Glomerular visceral epithelial cell (primary cell): Measurements from ENCODE around the gene KLHL6.
"Not testable (repeated sequence)": the region's sequence is repeated elsewhere in the genome, so short reads cannot be mapped to it uniquely, and the experiment has no call there.

Experiments used
- DNase-seq: peaks from one replicate; pipeline ENCODE4 v3.0.0-alpha.2; 2016; ENCODE audit errors: extremely low spot score

KLHL6 gene

DNA sequence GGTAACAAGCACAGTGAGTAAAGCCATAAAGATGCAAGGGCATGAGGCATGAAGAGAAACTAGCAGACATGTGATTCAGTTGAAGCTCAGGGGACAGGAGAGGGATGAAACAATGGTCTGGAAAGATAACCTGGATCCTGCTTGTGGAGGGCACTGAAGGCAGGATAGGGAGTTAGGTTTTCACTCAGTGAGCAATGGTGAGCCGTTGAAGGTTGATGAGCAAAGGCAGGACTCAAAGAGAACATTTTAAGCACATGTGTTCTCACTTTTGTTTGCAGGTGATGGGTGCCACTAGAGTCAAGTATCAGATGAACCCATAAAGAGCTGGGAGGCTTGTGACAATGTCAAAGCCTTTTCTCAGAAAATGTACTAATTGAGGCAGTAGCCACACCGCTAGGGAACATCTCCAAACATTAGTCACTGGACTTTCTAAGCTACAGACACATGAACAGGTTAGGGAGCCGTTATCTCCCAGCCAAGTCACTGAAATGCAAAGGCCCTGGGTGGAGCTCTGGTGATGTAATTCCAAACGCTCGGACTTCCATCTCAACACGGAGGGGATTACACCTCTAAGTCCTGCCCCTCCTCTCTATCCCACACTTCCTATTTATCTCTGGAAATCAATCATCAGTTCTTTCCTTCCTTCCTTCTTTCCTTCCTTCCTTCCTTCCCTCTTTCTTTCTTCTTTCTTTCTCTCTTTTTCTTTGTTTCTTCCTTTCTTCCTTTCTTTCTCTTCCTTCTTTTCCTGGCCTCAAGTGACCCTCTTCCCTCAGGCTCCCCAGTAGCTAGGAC lies 22.7 kb downstream of the KLHL6 start:
- DNase-seq, result no peak

GRCh38 chr3:183529717-183530116 lies 25.8 kb downstream of the KLHL6 start:
- no peak for DNase-seq

- no peak for DNase-seq
Observed at GRCh38 chr3:183529185-183529584, 26.3 kb downstream of the KLHL6 start.

- not testable (repeated sequence) for DNase-seq
Observed at GRCh38 chr3:183528758-183529157, 26.7 kb downstream of the KLHL6 start.

GRCh38 chr3:183527428-183528379 lies 27.8 kb downstream of the KLHL6 start:
- DNase-seq, result no peak

GRCh38 chr3:183526838-183527427 lies 28.6 kb downstream of the KLHL6 start:
- DNase-seq, result no peak

DNA sequence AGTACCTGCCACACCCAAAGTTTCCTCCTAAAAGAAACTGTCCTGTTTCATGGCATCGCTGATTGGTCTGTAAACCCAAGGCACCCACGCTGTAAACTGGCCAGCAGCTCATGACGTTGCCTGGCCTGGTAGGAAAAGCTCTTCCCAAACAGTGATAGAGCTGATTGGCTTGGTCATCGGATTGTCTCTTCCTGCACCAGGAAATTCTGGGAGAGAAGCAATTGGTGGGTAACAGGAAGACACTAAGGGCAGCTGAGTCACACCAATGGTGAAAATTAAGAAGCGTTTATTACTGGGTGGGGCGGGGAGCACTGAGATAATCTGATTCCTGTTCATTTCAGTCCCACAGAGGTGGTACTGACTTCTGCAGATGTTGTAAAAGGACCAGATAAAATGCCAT lies 31.0 kb downstream of the KLHL6 start:
- no peak for DNase-seq

DNA sequence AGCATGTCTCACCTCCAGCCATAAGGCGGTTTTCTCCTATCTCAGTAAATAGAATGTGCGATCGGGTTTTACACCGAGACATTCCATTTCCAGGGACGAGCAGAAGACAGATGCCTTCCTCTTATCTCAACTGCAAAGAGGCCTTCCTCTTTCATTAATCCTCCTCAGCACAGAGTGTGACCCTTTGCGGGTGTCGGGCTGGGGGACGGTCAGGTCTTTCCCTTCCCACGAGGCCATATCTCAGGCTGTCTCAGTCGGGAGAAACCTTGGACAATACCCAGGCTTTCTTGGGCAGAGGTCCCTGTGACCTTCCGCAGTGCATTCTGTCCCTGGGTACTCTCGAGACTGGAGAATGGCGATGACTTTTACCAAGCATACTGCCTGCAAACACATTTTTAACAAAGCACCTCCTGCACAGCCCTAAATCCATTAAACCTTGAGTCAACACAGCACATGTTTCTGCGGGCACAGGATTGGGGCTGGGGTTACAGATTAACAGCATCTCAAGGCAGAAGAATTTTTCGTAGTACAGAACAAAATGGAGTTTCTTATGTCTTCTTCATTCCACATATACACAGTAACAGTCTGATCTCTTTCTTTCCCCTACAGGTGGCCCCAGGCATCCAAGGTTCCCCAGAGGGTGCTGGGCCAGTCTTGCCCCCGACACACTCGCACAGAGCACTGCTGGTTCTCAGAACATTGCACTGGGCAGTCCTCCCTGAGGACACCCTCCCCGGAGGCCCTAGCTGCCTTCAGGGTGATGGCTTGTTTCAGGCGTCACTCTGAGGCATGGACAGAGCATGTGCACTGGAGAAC lies 34.6 kb downstream of the KLHL6 start:
- not testable (repeated sequence) for DNase-seq

- not testable (repeated sequence) for DNase-seq
Observed at GRCh38 chr3:183520295-183520694, 35.2 kb downstream of the KLHL6 start.

DNA sequence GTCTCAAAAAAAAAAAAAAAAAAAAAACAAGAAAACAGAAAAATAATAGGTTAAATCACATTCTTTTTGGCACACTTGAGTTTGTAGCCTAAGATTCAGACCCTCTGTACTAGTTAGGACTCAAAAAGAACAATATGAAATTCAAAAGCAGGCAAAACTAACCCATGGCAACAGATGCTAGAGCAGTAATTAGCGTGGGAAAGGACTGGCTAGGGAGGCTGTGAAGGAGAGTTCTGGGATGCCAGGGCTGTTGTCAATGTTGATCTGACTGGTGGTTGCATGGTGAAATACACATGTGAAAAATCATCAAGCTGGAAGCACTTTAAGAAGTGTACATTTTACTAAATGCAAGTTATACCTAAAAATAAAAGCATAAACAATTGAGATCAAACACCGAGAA lies 35.6 kb downstream of the KLHL6 start:
- DNase-seq, result no peak

DNA sequence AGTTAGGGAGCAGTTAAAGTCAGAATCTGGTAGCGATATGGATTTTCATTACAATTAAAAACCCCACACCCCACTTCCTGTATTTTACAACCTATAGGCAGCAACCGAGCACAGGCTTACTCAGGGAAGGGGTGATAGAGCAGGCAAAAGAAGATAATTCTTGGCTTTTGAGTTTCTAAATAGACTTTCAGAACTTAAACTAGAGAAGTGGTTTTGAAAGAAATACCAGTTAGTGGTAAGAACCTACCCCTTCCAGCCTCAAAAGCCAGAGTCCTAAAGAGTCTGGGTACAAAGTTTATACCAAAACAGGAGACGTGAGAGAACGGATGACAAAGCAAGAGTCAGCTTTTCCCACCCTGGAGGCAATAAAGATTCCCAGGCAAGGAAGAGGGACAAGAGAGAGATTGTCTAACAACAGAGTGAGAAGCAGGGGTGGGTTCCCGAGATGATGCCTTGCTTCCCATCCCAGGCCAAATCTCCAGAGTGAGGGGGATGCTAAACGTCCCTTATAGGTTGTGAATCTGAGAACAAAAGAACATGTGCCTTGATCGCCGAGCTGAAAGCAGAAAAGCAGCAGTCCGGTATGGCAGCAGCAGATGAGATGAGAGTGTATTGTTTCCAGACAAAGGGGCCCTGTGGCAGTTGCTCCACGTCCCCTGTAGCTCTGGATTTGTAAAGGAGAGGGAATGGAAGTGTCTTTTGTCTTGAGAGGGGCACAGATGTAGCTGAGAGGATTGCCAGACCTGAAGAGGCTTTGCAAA lies 36.8 kb downstream of the KLHL6 start:
- DNase-seq, result no peak

GRCh38 chr3:183517607-183518006 lies 37.9 kb downstream of the KLHL6 start:
- DNase-seq, result no peak

- DNase-seq, result no peak
Observed at GRCh38 chr3:183515968-183516851, 39.3 kb downstream of the KLHL6 start.

GRCh38 chr3:183514021-183514420 lies 41.5 kb downstream of the KLHL6 start:
- no peak for DNase-seq

DNA sequence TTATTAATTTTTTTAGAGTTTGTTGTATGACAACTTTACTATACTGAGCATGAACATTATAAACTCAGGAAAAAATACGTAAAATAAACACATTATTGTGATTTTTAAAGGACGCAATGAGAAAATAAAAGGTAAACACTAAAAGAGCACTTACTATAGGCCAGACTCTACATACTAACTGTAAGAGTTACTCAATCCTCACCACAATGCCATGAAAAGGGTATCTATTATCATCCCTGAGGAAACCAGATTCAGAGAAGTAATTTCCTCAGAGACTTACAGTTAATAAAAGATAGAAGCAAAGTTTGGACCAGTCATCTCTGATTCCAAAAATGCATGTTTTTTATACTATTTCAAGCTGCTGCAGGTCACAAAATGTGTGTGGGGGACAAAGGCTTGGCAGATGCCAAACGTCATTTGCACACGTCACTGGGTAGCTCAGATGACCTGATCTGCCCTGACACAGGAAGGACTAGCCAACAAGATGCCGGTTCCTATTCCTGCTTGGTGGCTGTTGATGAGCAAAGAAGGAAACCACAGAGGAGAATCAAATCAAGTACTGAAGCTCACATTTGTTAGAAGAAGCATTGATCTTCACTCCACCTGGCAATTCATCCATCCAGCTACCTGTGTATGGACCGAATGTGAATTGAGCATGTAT lies 42.3 kb downstream of the KLHL6 start:
- DNase-seq, result no peak

DNA sequence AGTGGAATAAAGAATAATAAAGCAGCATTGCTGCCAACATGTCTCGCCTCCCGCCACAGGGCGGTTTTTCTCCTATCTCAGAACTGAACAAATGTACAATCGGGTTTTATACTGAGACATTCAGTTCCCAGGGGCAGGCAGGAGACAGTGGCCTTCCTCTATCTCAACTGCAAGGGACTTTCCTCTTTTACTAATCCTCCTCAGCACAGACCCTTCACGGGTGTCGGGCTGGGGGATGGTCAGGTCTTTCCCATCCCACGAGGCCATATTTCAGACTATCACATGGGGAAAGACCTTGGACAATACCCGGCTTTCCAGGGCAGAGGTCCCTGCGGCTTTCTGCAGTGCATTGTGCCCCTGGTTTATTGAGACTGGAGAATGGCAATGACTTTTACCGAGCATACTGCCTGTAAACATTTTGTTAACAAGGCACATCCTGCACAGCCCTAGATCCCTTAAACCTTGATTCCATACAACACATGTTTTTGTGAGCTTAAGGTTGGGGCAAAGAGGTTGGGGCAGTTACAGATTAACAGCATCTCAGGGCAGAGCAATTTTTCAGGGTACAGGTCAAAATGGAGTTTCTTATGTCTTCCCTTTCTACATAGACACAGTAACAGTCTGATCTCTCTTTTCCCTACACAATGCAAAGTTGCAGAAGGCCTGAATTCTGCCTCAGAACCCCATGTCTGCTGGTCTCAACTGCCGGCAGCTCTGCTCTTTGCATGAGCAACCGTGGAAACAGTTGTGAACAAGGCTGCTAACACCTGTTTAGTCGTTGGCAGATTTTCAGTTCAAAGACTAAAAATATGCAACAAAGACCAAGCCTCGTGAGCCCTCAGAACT lies 44.0 kb downstream of the KLHL6 start:
- DNase-seq, result not testable (repeated sequence)

GRCh38 chr3:183508821-183509220 lies 46.7 kb downstream of the KLHL6 start:
- no peak for DNase-seq

- DNase-seq, result no peak
Observed at GRCh38 chr3:183507551-183507950, 48.0 kb downstream of the KLHL6 start.
